ENCODE data around the gene CYP27C1.
"Not testable (repeated sequence)": the region's sequence is repeated elsewhere in the genome, so short reads cannot be mapped to it uniquely, and the experiment has no call there.

CYP27C1 gene, protein sequence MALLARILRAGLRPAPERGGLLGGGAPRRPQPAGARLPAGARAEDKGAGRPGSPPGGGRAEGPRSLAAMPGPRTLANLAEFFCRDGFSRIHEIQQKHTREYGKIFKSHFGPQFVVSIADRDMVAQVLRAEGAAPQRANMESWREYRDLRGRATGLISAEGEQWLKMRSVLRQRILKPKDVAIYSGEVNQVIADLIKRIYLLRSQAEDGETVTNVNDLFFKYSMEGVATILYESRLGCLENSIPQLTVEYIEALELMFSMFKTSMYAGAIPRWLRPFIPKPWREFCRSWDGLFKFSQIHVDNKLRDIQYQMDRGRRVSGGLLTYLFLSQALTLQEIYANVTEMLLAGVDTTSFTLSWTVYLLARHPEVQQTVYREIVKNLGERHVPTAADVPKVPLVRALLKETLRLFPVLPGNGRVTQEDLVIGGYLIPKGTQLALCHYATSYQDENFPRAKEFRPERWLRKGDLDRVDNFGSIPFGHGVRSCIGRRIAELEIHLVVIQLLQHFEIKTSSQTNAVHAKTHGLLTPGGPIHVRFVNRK

DNA sequence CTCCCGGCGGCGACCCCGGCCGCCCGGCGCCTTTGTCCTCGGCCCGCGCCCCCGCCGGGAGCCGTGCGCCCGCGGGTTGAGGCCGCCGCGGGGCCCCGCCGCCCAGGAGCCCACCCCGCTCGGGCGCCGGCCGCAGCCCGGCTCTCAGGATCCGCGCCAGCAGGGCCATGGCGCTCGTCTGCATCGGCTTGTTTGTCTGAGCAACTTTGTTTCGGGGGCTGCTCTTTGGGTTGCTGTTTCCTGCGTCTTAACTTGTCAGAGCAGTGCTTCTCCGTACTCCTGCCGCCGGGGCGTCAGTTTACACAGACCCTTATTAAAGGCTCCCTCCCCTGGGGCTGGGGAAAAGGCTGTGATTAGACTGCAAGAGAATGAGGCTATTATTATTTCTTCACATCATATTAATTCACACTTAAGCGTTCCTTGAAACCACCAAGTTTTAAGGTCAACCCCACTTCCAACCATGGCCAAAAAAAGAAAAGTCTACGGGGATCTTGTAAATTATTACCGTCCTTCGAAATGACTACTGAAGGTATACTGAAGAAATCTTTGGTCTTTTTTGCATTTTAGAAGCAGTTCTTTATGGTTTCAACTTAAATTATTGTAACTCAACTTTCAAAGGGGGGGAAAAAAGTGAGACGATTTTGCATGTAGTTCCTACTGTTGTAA lies at the start of gene CYP27C1:
Gene CYP27C1 (minus strand): TSS at position 198 of the 666 bp plus-strand sequence. CDS start 29 bp downstream, at position 169.
- DNase-seq: no peak

DNA sequence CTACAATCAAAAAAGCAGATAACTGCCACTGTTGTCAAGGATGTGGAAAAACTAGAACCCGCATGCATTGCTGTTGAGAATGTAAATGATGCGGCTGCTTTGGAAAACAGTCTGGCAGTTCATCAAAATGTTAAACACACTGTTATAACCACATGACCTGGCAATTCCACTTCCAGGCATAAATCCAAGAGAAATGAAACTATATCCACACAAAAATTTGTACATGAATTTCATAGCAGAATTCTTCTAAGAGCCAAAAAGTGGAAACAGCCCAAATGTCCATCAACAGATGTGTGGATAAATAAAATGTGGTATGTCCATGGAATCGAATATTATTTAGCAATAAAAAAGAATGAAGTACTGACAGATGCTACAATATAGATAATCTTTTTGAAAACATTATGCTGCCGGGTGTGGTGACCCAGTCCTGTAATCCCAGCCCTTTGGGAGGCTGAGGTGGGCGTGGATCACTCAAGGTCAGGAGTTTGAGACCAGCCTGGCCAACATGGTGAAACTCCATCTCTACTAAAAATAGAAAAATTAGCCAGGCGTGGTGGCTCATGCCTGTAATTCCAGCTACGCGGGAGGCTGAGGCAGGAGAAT lies 41.8 kb upstream of the CYP27C1 start:
- no peak for DNase-seq

DNA sequence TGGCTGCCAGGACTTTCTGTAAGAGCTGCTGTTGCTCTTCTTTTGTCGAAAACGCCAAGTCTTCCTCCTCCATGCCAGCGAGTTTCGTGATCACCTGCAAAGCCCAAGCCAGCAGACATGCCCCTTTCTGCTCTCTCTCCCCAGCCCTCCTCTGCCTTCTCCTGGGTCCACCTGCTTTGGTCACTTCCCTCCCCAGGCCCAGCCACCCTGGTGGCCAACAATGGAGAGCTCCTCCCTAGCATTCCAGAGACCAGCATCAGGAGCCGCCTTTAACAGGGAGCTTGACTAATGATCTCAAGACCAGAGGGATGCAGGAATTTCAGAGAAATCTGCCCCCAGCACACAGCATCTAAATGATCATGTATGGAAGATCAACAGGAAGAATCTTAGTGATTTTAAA lies 39.3 kb upstream of the CYP27C1 start:
- DNase-seq: no peak

DNA sequence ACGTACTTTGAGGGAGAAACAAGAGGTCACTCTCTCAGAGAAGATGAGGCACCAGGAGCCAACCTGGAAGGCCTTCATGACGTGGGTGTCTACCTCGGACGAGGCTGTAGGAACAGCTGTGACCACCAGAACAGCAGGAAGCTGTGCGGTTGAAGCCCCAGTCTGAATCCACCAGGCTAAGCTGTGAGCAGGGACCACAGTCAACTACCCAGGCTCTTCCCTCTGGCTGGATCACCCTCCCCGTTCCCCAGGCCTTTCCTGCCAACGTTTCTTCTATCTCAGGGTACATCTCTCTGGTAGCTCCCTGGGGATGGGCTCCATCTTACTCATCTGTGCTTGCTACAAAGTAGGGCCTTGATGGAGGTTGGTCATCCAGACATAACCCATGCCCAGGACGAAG lies 36.8 kb upstream of the CYP27C1 start:
- no peak for DNase-seq

DNA sequence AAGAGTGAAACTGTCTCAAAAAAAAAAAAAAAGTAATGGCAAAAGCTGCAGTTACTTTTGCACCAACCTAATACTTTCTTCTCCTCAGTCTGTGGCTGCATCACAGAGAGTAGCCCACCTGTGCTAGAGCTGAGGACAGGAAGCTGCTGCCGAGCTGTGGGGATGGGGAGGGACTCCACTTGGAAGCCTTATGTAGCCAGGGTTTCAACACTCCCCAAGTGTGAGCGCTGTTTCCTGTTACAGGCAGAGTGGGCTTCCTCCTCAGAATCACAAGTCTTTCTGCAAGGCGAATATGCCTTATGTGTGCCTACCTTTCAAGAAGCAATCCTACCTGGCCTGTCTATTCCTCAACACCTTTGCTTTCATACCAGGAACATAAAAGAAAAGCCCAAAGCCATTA lies 36.3 kb upstream of the CYP27C1 start:
- no peak for DNase-seq

DNA sequence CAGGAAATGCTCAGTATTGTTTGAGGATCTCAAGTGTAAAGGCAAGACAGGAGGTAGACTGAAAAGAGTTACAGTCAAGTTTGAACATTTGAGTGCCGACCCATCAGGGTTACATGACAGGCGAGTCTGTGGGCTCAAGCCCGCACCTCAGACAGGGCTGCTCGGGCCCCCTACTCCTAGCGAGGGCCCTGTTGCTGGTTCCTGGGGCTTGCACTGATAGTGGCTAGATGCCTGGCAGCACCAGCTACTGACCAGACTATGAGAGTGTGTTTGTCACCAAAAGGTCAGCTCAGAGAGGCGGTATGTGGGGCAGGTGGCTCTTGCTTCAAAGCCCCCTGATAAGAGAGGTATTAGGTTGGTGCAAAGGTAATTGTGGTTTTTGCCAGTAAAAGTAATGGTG lies 35.6 kb upstream of the CYP27C1 start:
- no peak for DNase-seq

DNA sequence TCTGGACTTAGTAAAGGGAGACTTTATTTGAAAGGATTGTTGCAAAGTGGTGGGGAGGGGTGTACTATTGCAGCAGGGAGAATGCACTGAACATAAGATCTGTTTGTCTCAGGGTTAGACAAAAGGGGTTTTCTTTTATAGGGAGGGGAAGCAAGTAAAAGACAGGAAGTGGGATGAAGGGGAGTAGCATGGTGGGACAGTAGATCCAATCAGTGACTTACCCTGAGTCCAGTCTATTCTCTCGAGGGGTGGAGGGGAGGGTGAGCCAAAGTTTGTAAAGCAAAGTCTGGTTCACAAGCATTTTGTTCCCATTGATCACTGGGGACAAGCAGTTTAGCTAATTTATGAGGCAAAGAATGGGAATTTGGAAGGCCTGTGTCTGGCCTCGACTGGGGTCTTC lies 35.0 kb upstream of the CYP27C1 start:
- DNase-seq: no peak

DNA sequence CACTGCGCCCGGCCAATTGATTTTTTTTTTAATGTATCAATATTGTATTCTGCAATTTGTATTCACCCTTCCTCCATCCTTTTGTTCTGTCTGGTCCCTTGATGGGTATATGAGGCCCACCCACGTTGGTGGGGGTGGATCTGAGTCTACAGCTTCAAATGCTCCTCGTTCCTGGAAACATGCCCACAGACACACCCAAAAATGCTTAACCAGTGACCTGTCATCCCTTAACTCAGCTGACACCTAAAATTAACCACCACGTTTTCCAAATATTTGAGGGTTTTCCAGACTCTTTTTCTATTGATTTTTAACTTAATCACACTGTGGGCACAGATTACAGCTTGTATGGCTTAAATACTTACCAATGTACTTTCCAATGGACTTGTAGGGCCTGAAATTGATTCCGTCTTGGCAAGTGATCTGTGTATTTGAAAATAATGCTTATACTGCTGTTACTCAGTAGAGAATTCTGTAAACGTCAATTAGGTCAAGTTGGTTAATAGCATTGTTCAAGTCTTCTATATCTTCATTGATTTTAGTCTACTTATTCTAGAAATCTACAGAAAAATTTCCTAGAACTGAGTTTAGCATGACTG lies 34.4 kb upstream of the CYP27C1 start:
- DNase-seq: no peak

DNA sequence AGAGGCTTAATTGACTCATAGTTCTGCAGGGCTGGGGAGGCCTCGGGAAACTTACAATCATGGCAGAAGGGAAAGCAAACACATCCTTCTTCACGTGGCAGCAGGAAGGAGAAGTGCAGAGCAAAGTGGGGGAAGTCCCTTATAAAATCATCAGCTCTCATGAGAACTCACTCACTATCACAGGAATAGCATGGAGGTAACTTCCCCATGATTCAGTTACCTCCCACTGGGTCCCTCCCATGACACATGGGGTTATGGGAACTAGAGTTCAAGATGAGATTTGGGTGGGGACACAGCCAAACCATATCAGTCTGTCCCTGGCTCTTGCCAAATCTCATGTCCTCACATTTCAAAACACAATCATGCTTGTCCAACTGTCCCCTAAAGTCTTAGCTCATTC lies 21.1 kb upstream of the CYP27C1 start:
- not testable (repeated sequence) for DNase-seq

DNA sequence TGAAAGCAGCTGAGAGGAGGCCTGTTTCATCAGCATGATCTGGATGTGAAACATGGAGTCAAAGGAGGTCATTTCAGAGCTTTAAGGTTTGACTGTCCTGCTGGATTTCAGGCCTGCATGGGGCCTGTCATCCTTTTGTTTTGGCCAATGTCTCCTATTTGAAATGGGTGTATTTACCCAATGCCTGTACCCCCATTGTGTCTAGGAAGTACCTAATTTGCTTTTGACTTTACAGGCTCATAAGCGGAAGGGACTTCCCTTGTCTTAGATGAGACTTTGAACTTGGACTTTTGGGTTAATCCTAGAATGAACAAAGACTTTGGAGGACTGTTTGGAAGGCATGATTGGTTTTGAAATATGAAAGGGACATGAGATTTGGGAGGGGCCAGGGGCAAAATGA lies 19.3 kb upstream of the CYP27C1 start:
- DNase-seq: no peak

DNA sequence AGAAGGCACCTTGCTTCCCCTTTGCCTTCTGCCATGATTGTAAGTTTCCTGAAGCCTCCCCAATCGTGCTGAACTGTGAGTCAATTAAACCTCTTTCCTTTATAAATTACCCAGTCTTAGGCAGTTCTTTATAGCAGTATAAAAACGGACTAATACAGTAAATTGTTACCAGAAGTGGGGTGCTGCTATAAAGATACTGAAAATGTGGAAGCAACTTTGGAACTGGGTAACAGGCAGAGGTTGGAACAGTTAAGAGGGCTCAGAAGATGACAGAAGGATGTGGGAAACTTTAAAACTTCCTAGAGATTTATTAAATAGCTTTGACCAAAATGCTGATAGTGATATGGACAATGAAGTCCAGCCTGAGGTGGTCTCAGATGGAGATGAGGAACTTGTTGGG lies 17.7 kb upstream of the CYP27C1 start:
- not testable (repeated sequence) for DNase-seq

DNA sequence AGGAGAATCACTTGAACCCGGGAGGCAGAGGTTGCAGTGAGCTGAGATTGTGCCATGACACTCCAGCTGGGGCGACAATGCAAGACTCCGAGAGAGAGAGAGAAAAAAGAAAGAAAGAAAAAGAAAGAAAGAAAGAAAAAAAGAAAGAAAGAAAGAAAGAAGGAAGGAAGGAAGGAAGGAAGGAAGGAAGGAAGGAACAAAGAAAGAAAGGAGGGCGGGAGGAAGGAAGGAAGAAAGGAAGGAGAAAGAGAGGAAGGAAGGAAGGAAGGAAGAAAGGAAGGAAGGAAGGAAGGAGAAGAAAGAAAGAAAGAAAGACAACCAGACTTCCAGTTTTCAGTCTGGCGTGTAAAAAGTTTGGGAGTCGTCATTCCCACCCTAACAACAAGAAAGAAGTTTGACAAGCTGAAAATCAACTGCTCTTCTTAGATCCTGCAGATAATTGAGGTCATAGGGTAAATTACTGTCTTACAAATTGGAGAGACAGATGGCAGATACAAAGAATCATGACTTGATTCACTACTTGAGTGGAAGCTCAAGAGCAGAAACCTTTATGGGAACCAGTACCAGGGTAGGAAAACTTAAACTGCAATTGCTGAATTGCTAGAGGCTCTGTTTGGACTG lies 15.1 kb upstream of the CYP27C1 start:
- no peak for DNase-seq

DNA sequence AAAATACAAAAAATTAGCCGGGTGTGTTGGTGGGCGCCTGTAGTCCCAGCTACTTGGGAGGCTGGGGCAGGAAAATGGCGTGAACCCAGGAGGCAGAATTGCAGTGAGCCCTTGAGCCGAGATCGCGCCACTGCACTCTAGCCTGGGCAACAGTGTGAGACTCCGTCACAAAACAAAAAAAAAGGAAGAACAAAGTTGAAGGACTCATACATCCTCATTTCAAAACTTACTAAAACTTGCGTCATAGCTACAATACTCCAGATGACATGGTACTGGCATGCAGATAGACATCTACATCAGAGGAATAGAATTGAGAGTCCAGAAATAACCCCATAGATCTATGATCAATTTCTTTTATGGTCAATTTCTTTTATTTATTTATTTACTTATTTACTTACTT lies 13.6 kb upstream of the CYP27C1 start:
- no peak for DNase-seq

DNA sequence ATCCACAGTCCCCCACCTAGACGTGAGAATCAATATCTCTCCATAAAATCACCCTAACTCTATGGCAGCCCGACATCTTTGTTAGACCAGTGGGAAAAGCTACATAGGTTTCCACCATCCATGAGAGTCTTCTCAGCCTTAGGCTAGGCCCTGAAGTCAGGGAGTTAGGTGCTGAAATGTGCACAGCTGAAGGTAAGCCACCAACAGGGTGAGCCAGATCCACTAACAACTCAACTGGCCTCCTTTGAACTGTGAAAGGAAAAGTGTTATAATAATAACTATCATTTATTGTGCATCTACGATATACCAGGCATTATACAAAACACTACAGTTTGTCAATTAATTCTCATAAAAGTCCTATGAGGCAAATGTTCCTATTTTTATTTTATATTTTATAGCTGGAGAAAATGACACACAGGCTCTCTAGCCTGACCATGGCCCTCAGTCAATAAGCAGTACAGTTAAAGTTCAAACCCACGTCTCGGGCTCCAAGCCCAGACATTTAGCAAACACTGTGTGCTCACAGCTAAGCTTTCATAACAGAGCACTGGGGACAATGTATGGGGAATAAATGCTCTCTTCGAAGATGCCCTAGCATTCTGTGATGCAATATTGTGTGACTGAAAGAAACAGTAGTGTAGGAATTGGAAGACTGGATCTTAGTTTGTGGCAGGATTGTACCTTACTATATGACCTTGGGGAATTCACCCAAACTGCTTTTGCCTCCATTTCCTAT lies 11.2 kb upstream of the CYP27C1 start:
- no peak for DNase-seq

DNA sequence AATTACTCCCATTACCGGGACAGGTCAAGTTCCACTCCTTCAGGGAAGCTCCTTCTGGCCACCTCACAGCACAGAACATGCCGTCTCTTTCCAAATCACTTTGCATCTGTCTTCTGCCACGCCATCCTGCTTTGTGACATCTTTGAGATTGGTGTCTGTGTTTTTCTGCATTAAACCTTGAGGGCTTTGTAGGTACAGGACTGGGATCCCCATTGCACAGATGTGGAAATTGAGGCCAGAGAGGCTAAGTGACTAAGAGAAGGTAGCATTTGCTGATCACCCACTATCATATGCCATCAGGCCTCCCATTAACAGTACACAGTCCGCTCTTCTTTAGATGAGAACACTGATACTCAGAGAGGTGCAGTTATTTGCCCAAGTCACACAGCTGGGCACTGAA lies 9.5 kb upstream of the CYP27C1 start:
- no peak for DNase-seq

DNA sequence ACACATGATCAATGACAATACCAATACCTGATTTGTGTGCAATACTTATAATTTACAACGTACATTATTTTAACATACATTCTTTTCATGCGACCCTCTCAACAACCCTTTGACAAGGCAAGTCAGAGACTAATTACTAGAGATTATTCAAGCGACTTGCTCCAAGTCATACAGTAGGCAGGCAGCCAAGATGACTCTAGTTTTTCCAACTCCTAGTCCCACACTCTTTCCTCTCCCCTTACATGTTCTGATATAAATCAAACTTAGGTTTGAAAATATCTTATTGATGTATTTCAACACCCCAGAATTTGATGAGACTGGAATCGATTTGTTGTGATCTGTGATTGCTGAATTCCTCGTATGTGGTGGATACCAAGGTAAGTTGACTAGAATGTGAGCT lies 8.0 kb upstream of the CYP27C1 start:
- DNase-seq: no peak

DNA sequence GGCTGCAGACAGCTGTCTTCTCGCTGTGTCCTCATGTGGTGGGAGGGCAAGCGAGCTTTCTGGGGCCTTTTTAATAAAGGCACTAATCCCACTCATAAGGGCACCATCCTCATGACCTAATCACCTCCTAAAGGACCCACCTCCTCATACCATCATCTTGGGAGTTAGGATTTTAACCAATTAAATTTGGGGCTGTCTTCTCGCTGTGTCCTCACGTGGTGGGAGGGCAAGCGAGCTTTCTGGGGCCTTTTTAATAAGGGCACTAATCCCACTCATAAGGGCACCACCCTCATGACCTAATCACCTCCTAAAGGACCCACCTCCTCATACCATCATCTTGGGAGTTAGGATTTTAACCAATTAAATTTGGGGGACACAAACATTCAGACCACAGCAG lies 7.2 kb upstream of the CYP27C1 start:
- not testable (repeated sequence) for DNase-seq

DNA sequence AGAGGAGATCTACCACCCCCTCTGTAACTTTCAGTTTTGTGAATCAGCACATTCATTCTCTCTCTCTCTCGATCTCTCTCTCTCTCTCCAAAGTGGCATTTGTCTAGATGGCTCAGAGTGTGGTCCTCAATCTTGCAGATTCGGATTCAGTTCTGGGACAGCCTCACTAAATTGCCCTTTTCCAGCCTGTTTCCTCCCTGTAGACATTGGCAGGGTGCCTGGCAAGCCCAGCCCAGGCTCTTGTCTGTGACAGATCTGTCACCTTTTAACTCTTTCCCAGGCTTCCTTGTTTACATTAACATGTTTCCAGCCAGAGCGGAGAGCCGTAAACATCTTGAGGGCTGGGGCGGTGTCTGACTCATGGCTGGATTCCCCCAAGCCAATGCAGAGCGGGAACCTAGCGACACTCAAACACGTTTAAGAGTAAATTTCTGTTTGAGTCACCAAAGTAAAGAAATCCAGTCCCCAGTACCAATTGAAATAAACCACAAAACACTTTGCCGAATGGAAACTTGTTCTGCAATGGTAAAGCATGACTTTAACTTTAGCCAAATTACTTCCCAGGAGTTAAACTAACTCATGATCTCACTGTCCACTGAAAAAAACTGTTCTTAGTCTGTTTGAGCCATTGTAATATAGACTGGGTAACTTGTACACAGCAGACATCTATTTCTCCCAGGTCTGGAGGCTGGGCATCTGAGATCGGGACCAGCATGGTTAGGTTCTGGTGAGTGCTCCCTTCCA lies 6.6 kb upstream of the CYP27C1 start:
- DNase-seq: no peak

DNA sequence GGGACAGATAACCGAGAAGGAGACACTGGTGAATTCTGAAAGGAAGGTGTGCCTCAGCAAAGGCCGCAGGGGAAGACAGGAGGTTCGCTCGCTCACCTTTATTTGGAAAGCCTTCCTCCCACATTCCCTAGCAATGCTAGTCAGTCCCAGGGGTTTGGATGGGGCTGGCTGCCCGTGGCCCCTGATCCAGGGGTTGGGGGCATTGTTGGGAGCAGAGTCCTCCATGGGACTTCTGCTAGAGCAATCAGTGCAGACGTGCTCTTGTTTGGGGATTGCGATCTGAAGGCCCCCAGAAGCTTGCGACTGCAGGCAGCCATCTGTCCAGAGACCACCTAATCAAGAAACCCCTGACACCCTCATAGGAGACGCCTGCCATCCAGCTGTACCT lies 6.0 kb upstream of the CYP27C1 start:
- DNase-seq: no peak

DNA sequence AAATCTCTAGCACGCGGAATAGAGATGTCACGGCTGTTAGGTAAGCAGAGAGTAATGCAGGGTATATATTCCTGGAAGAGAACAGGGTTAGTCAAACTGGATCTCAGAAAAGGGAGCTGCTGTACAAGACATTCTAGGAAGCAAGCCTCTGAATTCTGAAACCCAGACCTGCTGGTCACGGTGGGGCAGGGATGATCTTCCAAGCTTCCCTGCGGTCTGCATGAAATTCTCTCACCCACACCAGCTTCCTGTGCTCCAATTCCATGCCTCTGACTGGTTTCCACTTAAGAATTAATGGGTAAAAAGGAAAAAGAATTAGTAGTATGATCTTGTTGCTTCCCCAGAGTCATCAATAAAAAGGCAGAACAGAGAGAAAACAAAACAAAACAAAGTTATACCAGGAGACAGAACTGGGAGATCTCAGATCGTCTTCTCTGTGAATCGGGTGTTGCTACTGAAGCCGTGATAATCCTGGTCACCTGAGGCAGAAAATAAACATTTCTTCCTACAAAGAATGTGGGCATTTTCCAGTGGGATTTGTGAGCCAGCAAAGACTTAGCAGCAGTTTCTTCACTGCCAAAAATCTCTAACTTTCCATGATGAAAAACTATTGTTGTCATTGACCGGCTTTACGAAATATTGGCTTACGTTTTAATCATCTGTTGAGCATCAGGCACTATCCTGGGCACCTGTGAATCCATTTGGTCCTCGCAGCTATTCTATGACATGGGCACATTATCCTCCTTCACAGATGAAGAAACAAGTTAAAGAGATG lies 5.3 kb upstream of the CYP27C1 start:
- DNase-seq: no peak

DNA sequence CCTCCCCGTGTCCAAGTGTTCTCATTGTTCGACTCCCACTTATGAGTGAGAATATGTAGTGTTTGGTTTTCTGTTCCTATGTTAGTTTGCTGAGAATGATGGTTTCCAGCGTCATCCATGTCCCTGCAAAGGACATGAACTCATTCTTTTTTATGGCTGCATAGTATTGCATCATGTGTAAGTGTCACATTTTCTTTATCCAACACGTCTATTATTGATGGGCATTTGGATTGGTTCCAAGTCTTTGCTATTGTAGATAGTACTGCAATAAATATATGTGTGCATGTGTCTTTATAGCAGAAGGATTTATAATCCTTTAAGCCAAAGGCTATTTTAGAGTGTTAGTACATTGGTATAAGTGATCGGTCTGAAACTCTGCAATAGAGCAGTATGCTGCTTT lies 4.0 kb upstream of the CYP27C1 start:
- DNase-seq: not testable (repeated sequence)
